T47D (cell line): Measurements from ENCODE around the gene CDC42BPA.
"Not testable (repeated sequence)": the region's sequence is repeated elsewhere in the genome, so short reads cannot be mapped to it uniquely, and the experiment has no call there.

Source experiments
- DNase-seq, 2 experiments: peaks; one replicate each; pipeline versions ENCODE4 v3.0.0 to v3.0.0-alpha.2; 2011 to 2012; ENCODE audit warnings: low read depth in 1 of 2, low spot score in 1 of 2
- JUND ChIP-seq: IDR thresholded peaks from 2 replicates; pipeline ENCODE4 v1.6.1; 2012; ENCODE audit warnings: low read depth
- in situ Hi-C: cut with HindIII; loops from 2 replicates; pipeline ENCODE4 v1.10.0; 2016; ENCODE audit warnings: low sequenced_read_pairs, low pct_unique_long_range_greater_than_20kb

Gene CDC42BPA

DNA sequence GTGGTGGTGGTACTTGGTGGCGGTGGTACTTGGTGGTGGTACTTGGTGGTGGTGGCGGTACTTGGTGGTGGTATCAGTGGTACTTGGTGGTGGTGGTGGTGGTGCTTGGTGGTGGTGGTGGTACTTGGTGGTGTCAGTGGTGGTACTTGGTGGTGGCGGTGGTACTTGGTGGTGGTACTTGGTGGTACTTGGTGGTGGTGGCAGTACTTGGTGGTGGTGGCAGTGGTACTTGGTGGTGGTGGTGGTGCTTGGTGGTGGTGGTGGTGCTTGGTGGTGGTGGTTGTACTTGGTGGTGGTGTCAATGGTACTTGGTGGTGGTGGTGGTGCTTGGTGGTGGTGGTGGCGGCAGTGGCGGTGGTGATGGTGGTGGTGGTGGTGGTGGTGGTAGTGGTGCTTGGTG, 358.0 kb downstream of the CDC42BPA start:
- in situ Hi-C loops: no loop called here
- no peak for TF ChIP-seq JUND

GRCh38 chr1:226958300-226958699, 360.0 kb downstream of the CDC42BPA start:
- TF ChIP-seq JUND: no peak
- in situ Hi-C loops: no loop called here
- DNase-seq: no peak

More for the DNA sequence above, 358.0 kb downstream of the CDC42BPA start:
- DNase-seq: no peak

- no peak for DNase-seq
- no peak for TF ChIP-seq JUND
- in situ Hi-C loops: no loop called here
Observed at GRCh38 chr1:226957714-226958113, 360.6 kb downstream of the CDC42BPA start.

GRCh38 chr1:226956942-226957713, 361.2 kb downstream of the CDC42BPA start:
- no peak for DNase-seq
- no peak for TF ChIP-seq JUND
- in situ Hi-C loops: no loop called here

DNA sequence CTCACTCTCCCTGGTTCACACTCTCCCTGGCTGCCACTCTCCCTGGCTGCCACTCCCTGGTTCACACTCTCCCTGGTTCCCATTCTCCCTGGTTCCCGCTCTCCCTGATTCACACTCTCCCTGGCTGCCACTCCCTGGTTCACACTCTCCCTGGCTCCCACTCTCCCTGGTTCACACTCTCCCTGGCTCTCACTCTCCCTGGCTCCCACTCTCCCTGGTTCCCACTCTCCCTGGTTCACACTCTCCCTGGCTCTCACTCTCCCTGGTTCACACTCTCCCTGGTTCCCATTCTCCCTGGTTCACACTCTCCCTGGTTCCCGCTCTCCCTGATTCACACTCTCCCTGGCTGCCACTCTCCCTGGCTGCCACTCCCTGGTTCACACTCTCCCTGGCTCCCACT, 362.4 kb downstream of the CDC42BPA start:
- DNase-seq, in situ Hi-C loops: not testable (repeated sequence)

DNA sequence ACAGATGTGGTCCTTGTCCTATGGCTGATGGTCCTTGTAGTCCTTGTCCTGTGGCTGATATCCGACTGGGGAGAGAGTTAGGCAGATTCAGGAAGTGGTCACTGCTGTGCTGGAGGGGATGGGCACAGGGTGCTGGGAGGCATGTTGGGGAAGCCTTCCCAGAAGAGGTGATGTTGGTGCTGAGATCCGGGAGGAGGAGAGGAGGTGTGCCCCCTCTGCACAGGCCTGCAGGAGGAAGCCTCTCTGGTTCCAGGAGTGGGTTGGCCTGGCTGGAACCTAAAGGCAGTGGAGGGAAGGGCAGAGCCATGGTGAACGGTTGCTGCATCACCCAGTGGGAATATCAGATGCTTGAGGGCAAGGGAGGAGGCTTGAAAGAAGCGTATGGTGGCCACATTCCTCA, 363.5 kb downstream of the CDC42BPA start:
- TF ChIP-seq JUND: no peak
- DNase-seq: no peak
- in situ Hi-C loops: no loop called here

- DNase-seq: no peak
- no peak for TF ChIP-seq JUND
- in situ Hi-C loops: no loop called here
Observed at GRCh38 chr1:226954337-226954736, 364.0 kb downstream of the CDC42BPA start.

DNA sequence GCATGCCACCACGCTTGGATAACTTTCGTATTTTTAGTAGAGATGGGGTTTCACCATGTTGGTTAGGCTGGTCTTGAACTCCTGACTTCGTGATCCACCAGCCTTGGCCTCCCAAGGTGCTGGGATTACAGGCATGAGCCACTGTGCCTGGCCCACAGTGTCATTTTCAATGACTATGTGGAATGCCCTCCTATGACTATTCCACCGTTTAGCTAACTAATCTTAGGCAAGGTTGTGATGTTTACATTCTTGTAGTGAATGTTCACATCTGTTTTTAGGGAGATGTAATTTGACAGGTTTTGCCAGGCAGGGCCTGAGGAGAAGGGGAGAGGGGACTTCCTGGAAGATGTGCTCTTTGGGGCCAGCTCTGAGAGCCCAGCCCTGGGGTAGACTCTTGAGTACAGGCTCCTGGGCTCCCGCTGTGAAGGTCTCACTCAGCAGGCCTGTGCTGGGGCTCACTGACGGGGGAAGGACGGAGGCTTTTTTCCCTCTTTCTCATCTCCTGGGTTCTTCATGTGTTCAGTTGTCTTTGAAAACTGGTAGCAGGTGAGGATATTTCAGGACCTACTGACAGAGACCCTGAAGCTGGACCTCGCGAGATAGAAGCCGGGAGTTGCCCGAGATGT, 365.0 kb downstream of the CDC42BPA start:
- no peak for TF ChIP-seq JUND
- DNase-seq: no peak
- in situ Hi-C loops: no loop called here

GRCh38 chr1:226952118-226952441, 366.2 kb downstream of the CDC42BPA start:
- TF ChIP-seq JUND: no peak
- no peak for DNase-seq
- in situ Hi-C loops: no loop called here

GRCh38 chr1:226951286-226952117, 366.8 kb downstream of the CDC42BPA start:
- in situ Hi-C loops: no loop called here
- no peak for TF ChIP-seq JUND
- no peak for DNase-seq

DNA sequence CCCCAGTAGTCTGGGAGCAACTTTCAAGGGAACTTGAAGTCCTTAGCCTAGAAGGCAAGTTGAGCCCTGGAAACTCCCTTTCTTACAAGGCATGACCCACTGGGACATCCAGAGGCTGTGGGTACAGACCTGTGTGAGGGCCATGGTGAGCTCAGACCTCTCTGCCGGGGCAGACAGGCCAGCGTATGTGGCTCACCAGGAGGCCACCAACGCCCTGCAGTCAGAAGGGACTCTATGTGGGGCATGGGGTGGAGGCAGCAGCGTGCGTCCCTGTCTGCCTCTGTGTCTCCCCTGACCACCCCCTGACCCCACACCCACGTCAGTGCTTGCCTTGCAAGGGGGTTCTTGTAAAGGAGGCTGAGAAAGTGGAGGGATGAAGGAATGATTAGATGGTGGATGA, 367.4 kb downstream of the CDC42BPA start:
- in situ Hi-C loops: no loop called here
- no peak for TF ChIP-seq JUND
- DNase-seq: no peak

DNA sequence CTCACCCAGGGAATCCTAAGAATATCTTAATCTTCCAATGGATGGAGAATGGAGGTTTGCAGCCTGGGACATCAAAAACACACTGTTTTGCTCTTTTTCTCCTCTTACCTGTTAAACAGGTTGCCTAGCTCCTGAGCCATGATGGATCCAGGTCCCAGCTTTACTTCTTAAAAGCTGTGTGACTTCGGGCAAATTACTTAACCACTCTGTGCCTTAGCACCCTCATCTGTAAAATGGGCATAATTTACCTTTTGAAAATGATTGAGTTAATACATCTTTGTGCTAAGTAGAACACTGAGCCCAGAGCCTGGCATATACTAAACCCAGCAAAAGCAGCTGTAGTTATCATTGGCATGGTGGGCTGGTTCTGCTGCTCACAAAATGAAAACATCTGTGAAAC, 368.0 kb downstream of the CDC42BPA start:
- no peak for DNase-seq
- TF ChIP-seq JUND: no peak
- in situ Hi-C loops: no loop called here

DNA sequence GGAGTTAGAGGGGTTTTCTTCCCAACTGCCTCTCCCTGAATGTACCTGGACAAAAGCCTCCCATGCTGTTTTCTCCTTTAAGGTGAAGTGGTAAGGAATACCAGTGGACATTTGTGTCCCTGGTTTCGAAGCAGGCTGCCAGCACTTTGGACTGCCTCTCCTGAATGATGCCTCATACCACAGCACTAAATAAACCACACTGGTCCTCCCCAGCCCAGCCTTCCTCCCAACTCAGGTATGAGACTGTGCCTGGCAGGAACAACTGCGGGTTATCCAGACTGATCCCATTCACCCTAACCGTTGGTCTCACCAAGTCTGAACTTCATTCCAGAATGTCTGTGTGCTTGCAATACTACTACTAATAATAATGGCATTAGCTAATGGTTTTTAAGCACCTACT, 368.9 kb downstream of the CDC42BPA start:
- DNase-seq: no peak
- in situ Hi-C loops: no loop called here
- TF ChIP-seq JUND: no peak
